GM19397 (cell line): ENCODE data around the gene S1PR3.

Experiments
- ATAC-seq: cut with Tn5 transposase; IDR thresholded peaks from one replicate; pipeline ENCODE4 v1.9.1; 2021; ENCODE audit warnings: mild to moderate bottlenecking, moderate library complexity; ENCODE audit not compliant: unreplicated experiment

The S1PR3 gene

DNA sequence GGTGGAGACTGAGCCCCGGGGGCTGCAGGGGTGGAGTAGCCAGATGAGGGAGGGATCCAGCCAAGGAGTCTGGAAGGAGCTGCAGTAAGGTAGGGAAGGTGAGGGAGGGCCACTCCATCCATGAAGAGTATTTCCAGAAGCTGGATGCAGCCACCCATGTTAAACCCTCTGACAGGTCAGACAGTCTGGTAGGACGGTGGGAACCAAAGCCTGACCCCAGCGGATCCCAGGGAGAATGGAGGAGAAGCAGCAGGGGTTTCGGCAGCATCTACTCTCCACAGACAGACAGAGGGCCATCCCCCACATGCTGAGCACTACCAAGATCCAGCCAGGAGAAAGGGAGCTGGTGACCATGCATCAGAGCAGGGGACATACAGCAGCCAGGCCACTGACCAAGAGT lies 22.5 kb upstream of the S1PR3 start:
- no peak for ATAC-seq

- ATAC-seq = no peak
Measured at GRCh38 chr9:88969646-88970373, 21.5 kb upstream of the S1PR3 start.

- no peak for ATAC-seq
Measured at GRCh38 chr9:88971131-88971960, 19.9 kb upstream of the S1PR3 start.

GRCh38 chr9:88972401-88972800 lies 18.9 kb upstream of the S1PR3 start:
- no peak for ATAC-seq

DNA sequence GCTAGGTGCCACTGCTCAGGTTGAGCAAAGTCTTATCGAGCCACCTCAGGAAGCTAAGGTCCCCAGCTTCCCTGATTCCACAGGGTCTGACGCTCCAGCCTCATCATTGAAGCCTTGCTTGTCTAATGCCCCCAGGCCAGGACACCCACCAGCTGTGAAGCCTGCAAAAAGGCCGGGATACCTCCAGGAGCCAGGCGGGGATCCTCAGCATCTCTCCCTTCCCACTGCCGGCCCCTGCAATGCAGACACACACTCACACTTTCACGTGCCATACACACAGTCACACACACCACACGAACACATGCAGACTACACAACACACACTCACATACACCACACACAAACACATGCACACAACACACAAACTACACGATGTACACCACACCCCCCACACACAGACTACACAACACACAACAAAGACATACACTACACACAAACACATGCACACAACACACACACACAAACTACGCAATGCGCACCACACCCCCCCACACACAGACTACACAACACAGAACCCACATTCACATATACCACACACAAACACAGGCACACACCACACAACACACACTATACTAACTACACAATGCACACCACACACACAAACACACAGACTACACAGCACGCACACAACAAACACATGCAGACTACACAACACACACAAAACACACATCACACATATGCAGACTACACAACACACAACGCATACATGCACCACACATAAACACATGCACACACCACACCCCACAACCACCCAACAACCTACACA lies 17.8 kb upstream of the S1PR3 start:
- no peak for ATAC-seq

DNA sequence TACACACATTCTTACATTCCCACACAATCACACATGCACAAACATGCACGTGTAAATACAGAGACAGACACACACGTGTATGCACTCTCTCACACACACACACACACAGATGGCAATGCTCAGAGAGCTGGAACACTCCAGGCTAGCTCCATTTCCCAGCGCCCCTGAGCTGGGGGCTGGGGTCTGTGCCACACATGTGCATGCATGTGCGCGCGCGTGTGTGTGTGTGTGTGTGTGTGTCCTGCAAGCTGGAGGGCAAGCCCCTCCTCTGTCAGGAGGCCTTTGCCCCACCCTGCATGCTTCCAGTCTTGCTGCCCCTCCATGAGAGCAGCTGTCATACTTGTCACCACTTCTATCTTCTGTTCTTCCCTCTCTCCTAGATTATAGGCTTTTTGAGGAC lies 16.6 kb upstream of the S1PR3 start:
- no peak for ATAC-seq

GRCh38 chr9:88975966-88976889 lies 15.0 kb upstream of the S1PR3 start:
- ATAC-seq = no peak

- no peak for ATAC-seq
Measured at GRCh38 chr9:88976890-88977257, 14.4 kb upstream of the S1PR3 start.

DNA sequence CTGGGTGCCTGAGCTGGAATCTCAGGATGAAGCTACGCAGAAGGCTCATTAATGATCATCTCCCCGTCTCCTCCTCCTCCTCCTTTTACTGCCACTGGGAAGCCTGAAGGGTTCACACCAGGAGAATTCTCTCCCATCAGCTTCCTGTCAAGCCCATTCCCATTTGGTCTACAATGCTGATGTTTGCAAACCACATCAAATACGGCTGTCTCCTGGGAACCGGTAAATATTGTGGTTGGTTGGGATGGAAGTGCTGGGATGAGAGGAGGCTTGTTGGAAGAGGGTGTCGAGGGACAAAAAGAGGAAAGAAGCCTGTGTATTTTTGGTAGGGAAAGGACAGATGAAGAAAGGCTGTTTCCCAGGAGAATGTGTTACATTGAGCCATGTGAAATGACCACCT lies 13.2 kb upstream of the S1PR3 start:
- no peak for ATAC-seq

DNA sequence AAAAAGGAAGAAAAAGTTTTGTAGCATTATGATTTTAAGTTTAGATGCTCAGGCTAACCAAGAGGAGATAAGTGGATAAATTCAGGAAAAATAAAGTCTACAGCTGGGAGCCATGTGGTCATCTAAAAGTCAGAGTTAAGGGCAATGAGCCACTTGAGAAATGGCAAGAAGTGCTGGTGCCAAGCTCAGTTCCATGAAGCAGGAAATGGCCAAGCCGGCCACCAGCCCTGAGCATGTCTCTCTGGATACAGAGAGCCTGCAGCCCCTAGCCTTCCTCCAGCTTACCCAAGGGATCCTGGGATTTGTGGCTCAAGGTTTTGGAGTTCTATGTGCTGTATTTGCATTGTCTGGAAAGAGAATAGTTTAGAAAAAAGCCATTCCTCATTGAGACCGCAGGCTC lies 12.2 kb upstream of the S1PR3 start:
- no peak for ATAC-seq

GRCh38 chr9:88979791-88980190 lies 11.5 kb upstream of the S1PR3 start:
- no peak for ATAC-seq

- no peak for ATAC-seq
Measured at GRCh38 chr9:88980740-88981203, 10.5 kb upstream of the S1PR3 start.

- ATAC-seq = no peak
Measured at GRCh38 chr9:88983865-88984542, 7.3 kb upstream of the S1PR3 start.

DNA sequence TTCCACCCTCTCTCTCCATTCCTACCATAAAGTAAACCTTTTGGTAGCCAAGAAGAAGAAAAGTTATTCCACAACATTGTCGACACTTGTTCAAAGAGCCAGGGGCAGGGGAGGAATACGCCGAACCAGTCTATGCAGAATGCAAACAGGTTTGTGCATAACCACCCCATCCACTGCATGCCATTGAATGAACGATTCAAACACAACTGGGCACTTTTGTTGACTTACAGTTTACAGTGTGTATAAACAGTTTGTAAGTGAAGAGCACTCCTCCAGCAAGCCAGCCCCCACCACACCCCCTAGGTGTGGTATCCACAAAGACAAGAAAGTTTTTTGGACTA lies 6.8 kb upstream of the S1PR3 start:
- ATAC-seq = no peak

- ATAC-seq = no peak
Measured at GRCh38 chr9:88985616-88986015, 5.7 kb upstream of the S1PR3 start.

DNA sequence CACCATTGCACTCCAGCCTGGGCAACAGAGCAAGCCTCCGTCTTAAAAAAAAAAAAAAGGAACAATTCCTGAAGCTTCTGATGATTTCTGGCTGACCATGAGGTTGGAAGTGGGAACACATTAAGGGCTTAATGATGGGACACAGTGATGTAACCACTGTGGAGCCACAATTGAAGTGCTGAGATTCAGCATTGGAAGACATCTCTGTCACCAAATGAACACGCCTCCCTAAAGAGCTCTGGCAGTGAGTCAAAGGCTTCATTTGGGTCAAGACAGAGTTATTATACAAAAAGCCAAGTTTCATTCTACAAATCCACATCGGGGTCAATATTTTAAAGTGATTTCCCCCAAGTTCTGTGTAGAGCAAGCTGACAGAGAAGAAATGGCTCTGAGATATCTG lies 4.5 kb upstream of the S1PR3 start:
- no peak for ATAC-seq

DNA sequence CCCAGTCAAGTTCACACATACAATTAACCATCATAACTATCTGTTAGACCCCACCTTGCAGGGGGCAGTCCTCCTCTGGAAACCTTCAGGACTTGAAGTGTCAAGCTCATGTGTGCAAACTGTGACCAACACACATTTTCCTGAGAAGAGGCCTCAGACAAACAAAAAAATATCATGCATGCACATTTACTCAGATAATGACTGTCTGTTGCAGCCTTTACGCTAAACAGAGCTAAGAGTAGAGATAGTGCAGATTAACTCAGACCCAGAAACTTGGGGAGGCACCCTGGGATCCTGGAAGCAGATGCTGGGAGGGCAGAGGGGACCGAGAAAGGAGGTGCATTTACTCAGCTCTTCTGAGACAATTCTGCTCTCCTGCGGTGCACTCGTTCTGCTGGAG lies 3.6 kb upstream of the S1PR3 start:
- ATAC-seq = no peak

DNA sequence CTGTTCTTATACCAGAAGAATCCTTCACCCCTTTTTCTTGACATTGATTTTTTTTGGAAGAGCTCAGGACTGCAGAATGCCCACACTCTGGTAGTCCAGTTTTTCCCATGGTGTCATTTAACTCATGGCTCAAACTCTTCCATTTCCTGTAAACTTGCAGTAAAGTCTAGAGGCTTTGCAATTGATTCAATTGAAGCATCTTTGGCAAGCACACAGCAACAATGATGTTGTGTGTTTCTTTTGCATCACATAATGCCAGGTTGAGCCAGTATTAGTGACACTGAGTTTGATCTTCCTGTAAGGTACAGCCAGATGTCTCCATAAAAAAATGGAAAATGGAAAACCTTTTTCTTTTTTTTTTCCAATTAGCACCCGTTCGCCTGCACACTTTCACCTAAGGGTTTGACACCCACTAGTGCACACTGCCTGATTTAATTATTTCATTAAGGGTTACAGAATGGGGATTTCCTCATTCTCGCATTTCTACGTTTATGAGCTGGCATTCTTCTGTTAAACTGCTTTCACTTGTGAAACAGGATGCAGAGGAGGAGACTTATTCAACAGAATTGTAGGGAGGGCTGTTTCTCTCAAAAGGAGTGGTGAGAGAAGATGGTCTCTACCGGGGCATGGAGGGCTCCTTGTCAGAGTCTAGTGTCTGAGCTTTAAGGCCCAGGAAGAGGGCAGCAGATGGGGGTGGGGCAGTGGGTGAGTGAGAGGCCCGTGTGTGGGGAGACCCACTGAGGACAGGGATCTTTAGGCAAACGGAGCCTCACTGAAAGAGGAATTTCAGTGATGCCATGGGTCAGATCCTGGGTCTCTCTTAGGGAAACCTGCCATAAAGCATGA lies 2.2 kb upstream of the S1PR3 start:
- no peak for ATAC-seq

- no peak for ATAC-seq
Measured at GRCh38 chr9:88990041-88990728, 1.1 kb upstream of the S1PR3 start.
